HepG2 (cell line): ENCODE data around the gene SYNGR2. TPM values are rescaled to one million over a fixed set of nuclear protein-coding genes. Genes with fewer than 3 reads are reported as not detected.

ENCODE experiments used
- BRD4 ChIP-seq: sonication (generic); formaldehyde crosslinking; IDR thresholded peaks from 2 replicates; pipeline ENCODE4 v1.4.0; 2020; ENCODE audit warnings: missing genetic modification reagents
- GPBP1L1 ChIP-seq: sonication (generic); formaldehyde crosslinking; IDR thresholded peaks from 2 replicates; pipeline ENCODE4 v1.5.0; 2020; ENCODE audit warnings: mild to moderate bottlenecking, missing genetic modification reagents
- KDM3A ChIP-seq: IDR thresholded peaks from 2 replicates; pipeline ENCODE4 v1.6.1; 2018; ENCODE audit warnings: low read depth, missing compliant biosample characterization
- MED13 ChIP-seq: sonication (generic); formaldehyde crosslinking; IDR thresholded peaks from 2 replicates; pipeline ENCODE4 v1.5.0; 2020; ENCODE audit warnings: missing genetic modification reagents
- PAF1 ChIP-seq: IDR thresholded peaks from 2 replicates; pipeline ENCODE4 v1.6.1; 2016; ENCODE audit warnings: missing genetic modification reagents, missing compliant biosample characterization
- PATZ1 ChIP-seq: sonication (generic); formaldehyde crosslinking; IDR thresholded peaks from 2 replicates; pipeline ENCODE4 v1.4.0; 2020; ENCODE audit warnings: missing genetic modification reagents
- RNF2 ChIP-seq: fragments of 450-650 bp; conservative IDR thresholded peaks from 2 replicates; pipeline ENCODE4 v1.6.1; 2016; ENCODE audit warnings: low read depth
- ZKSCAN5 ChIP-seq: sonication (generic); formaldehyde crosslinking; IDR thresholded peaks from 2 replicates; pipeline ENCODE4 v1.5.1; 2020; ENCODE audit warnings: mild to moderate bottlenecking, missing genetic modification reagents
- ZNF235 ChIP-seq: sonication (generic); formaldehyde crosslinking; IDR thresholded peaks from 2 replicates; pipeline ENCODE4 v1.8.1; 2023; ENCODE audit warnings: mild to moderate bottlenecking, missing genetic modification reagents, borderline replicate concordance
- ZNF280B ChIP-seq: sonication (generic); formaldehyde crosslinking; IDR thresholded peaks from 2 replicates; pipeline ENCODE4 v1.5.0; 2020; ENCODE audit warnings: missing genetic modification reagents, mild to moderate bottlenecking, borderline replicate concordance
- ZNF292 ChIP-seq: sonication (generic); formaldehyde crosslinking; IDR thresholded peaks from 2 replicates; pipeline ENCODE4 v1.8.1; 2022; ENCODE audit warnings: mild to moderate bottlenecking, low read depth, missing genetic modification reagents, borderline replicate concordance
- ZNF382 ChIP-seq: sonication (generic); formaldehyde crosslinking; IDR thresholded peaks from 2 replicates; pipeline ENCODE4 v1.5.0; 2020; ENCODE audit warnings: missing genetic modification reagents, mild to moderate bottlenecking, borderline replicate concordance
- ZNF451 ChIP-seq: sonication (generic); formaldehyde crosslinking; IDR thresholded peaks from 2 replicates; pipeline ENCODE4 v1.5.0; 2020; ENCODE audit warnings: mild to moderate bottlenecking, missing genetic modification reagents
- ZNF775 ChIP-seq: sonication (generic); formaldehyde crosslinking; IDR thresholded peaks from 2 replicates; pipeline ENCODE4 v1.4.0; 2020; ENCODE audit warnings: missing genetic modification reagents, mild to moderate bottlenecking, moderate library complexity, borderline replicate concordance
- ZSCAN30 ChIP-seq: sonication (generic); formaldehyde crosslinking; IDR thresholded peaks from 2 replicates; pipeline ENCODE4 v1.5.0; 2020; ENCODE audit warnings: mild to moderate bottlenecking, missing genetic modification reagents
- polyA plus RNA-seq, 8 experiments: library from polyadenylated mRNA; depleted of rRNA in 3 of 8; stranded (reverse) in 7 of 8; unstranded in 1 of 8; fragments of >200 nt; fragmentation: Illumina TruSeq in 4 of 8; extraction: Trizol in 4 of 8; gene quantifications; 2 replicates each; pipeline versions ENCODE4 v1.2.1 to v1.2.3, GENCODE V29; 2011 to 2016; ENCODE audit warnings: low read depth in 4 of 8, missing spikeins in 1 of 8, mixed read lengths in 1 of 8; ENCODE audit not compliant: insufficient read depth in 1 of 8
- total RNA-seq, 5 experiments: library from RNA; depleted of rRNA; stranded (reverse); fragments of >200 nt; fragmentation: Illumina TruSeq; extraction: Trizol; gene quantifications; 2 replicates each; pipeline ENCODE4 v1.2.3, GENCODE V29; 2016; ENCODE audit warnings: low read depth in 1 of 5
- TF ChIP-seq, protein P1 (sequence below): sonication (generic); formaldehyde crosslinking; conservative IDR thresholded peaks from 2 replicates; pipeline ENCODE4 v1.8.0; 2022; ENCODE audit warnings: low read depth, missing genetic modification reagents
- TF ChIP-seq, protein P2 (sequence below): sonication (generic); formaldehyde crosslinking; conservative IDR thresholded peaks from 2 replicates; pipeline ENCODE4 v1.4.0; 2020; ENCODE audit warnings: mild to moderate bottlenecking, missing genetic modification reagents, moderate library complexity
- TF ChIP-seq, protein P3 (sequence below): sonication (generic); formaldehyde crosslinking; IDR thresholded peaks from 2 replicates; pipeline ENCODE4 v1.5.0; 2020; ENCODE audit warnings: missing genetic modification reagents

The SYNGR2 gene
- total and polyA plus RNA-seq, 2 of the 13 experiments (the other 11 are each of a cell fraction or from before 2014, with no cell fraction given) = 46.7 to 170 TPM

DNA sequence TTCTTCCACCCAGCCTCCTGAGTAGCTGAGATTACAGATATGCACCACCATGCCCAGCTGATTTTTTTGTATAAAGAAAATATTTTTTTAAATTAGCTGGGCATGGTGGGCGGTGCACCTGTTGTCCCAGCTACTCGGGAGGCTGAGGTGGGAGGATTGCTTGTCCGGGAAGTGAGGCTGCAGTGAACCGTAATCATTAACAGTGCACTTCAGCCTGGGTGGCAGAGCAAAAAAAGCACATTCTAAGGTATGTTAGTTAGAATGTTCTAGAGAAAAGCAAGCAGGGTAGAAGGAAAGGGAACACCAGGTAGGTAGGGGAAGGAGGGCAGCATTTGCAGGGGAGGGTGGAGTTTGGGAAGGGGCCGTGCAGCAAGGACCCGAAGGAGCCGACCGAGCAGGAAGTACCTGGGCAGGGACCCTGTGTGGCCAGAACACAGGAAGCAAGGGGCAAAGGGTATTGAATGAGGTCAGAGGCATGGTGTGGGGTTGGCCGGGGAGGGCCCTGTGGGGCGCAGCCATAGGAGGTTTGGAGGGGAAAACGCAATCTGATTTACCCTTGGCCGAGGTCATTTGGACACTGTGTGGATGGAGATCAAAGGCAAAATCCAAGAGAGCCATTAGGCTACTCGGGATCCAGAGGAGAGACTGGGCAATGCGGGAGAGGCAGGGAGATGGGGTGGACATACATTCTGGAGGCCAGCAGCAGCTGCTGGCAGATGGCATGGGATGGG is 19.9 kb upstream of the SYNGR2 start (continued):
- TF ChIP-seq, protein P1, sequence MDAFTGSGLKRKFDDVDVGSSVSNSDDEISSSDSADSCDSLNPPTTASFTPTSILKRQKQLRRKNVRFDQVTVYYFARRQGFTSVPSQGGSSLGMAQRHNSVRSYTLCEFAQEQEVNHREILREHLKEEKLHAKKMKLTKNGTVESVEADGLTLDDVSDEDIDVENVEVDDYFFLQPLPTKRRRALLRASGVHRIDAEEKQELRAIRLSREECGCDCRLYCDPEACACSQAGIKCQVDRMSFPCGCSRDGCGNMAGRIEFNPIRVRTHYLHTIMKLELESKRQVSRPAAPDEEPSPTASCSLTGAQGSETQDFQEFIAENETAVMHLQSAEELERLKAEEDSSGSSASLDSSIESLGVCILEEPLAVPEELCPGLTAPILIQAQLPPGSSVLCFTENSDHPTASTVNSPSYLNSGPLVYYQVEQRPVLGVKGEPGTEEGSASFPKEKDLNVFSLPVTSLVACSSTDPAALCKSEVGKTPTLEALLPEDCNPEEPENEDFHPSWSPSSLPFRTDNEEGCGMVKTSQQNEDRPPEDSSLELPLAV (CRISPR knock-in tag) = no peak
- no peak for TF ChIP-seq PAF1 (CRISPR knock-in tag)
- TF ChIP-seq ZKSCAN5 = no peak
- no peak for TF ChIP-seq ZNF235 (CRISPR knock-in tag)
- TF ChIP-seq MED13 (CRISPR knock-in tag) = no peak
- TF ChIP-seq ZNF451 (CRISPR knock-in tag) = no peak
- TF ChIP-seq GPBP1L1 (CRISPR knock-in tag) = no peak
- no peak for TF ChIP-seq ZNF292 (CRISPR knock-in tag)
- TF ChIP-seq KDM3A (CRISPR knock-in tag) = no peak
- no peak for TF ChIP-seq RNF2
- TF ChIP-seq, protein P2, sequence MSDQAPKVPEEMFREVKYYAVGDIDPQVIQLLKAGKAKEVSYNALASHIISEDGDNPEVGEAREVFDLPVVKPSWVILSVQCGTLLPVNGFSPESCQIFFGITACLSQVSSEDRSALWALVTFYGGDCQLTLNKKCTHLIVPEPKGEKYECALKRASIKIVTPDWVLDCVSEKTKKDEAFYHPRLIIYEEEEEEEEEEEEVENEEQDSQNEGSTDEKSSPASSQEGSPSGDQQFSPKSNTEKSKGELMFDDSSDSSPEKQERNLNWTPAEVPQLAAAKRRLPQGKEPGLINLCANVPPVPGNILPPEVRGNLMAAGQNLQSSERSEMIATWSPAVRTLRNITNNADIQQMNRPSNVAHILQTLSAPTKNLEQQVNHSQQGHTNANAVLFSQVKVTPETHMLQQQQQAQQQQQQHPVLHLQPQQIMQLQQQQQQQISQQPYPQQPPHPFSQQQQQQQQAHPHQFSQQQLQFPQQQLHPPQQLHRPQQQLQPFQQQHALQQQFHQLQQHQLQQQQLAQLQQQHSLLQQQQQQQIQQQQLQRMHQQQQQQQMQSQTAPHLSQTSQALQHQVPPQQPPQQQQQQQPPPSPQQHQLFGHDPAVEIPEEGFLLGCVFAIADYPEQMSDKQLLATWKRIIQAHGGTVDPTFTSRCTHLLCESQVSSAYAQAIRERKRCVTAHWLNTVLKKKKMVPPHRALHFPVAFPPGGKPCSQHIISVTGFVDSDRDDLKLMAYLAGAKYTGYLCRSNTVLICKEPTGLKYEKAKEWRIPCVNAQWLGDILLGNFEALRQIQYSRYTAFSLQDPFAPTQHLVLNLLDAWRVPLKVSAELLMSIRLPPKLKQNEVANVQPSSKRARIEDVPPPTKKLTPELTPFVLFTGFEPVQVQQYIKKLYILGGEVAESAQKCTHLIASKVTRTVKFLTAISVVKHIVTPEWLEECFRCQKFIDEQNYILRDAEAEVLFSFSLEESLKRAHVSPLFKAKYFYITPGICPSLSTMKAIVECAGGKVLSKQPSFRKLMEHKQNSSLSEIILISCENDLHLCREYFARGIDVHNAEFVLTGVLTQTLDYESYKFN (CRISPR knock-in tag) = peak; percentile 74
- TF ChIP-seq BRD4 (CRISPR knock-in tag) = no peak
- TF ChIP-seq PATZ1 (CRISPR knock-in tag) = peak; percentile 85
- no peak for TF ChIP-seq ZNF280B
- no peak for TF ChIP-seq ZNF382 (CRISPR knock-in tag)
- TF ChIP-seq, protein P3, sequence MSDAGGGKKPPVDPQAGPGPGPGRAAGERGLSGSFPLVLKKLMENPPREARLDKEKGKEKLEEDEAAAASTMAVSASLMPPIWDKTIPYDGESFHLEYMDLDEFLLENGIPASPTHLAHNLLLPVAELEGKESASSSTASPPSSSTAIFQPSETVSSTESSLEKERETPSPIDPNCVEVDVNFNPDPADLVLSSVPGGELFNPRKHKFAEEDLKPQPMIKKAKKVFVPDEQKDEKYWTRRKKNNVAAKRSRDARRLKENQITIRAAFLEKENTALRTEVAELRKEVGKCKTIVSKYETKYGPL (CRISPR knock-in tag) = no peak
- no peak for TF ChIP-seq ZNF775 (CRISPR knock-in tag)
- TF ChIP-seq ZSCAN30 (CRISPR knock-in tag) = no peak
